HG02938 (cell line): ENCODE measurements around the gene ARMCX4.
"Not testable (repeated sequence)": the region's sequence is repeated elsewhere in the genome, so short reads cannot be mapped to it uniquely, and the experiment has no call there.

Source experiments
- ATAC-seq: cut with Tn5 transposase; IDR thresholded peaks from one replicate; pipeline ENCODE4 v1.9.1; 2021; ENCODE audit warnings: mild to moderate bottlenecking, moderate library complexity; ENCODE audit not compliant: unreplicated experiment

Gene ARMCX4

GRCh38 chrX:101485212-101485949, at the start of gene ARMCX4:
ARMCX4 (plus strand) TSS chrX:101485456; CDS start chrX:101488590, 3,134 bp downstream.
- ATAC-seq: peak; percentile 68

DNA sequence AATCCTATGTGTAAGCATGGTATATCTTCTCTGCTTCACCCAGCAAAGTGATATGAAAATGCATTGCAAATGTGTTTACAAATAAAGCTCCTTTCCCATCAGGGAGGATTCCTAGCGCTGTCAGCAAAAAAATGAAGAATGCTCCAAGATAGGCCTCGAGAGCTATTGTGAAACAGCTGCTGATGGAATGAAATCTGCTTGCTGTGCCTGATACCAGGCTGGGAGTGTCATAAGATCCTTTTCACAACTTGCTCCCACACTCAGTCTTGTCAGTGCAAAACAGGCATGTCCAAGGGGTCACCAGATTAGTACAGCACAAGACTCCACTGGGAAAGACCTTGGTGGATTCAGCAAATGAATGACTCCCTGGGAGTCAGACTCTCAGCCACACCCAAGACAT, 43.2 kb upstream of the ARMCX4 start:
- ATAC-seq: no peak

GRCh38 chrX:101449279-101449678, 36.0 kb upstream of the ARMCX4 start:
- no peak for ATAC-seq

DNA sequence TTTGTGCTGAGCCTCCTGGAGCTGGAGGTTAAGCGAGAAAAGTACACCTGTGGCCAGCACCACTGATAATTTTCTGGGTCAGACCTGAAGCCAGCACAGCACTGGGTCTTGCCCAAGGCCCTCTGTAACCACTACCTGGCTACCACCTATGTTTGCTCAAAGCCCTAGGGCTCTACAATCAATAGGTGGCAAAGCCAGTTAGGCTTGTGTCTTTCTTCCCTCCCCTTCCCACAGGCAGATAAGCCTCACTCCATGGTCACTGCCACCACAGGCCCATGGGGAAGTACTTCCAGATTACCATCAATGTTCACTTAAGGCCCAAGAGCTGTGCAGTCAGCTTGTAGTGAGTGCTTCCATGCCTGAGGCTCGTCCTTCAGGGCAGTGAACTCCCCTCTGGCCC, 35.2 kb upstream of the ARMCX4 start:
- ATAC-seq: no peak

- no peak for ATAC-seq
Measured at GRCh38 chrX:101450961-101451360, 34.3 kb upstream of the ARMCX4 start.

DNA sequence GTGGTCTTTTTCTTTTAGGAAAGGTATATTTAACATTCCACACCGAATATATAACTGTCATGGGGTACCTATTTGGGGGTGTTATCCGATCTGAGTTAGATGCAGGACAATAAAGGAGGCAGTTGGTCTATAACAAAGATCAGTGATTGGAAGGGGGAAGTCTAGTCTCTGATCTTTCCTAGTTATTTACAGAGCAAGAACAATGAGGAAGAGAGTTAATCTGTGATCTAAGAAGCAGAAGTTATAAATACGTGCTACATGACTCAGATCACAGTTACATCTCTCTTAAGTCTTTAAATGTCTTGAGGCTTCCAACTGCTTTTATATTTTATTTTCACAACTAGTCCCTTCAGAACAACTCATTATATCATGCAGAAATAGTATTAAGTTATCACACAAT, 33.2 kb upstream of the ARMCX4 start:
- no peak for ATAC-seq

DNA sequence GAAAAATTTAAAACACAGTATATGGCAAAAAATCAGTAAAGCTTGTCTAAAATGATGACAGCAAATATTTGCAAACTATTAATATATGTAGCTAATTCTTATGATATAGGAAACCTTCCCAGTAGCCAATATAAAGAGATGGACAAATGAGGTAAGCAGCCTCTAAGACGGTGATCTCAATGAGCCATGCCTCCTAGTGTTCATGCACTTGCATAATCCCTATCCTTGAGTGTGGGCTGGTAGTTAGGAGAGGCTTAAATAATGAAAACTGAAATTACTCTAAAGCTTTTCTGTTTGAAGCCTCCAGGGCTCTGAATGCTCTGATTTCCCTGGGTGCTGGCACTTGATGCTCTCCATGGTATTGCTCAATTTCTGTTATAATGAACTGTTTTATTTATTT, 24.6 kb upstream of the ARMCX4 start:
- ATAC-seq: no peak

GRCh38 chrX:101462892-101463291, 22.4 kb upstream of the ARMCX4 start:
- ATAC-seq: no peak

GRCh38 chrX:101478366-101478765, 6.9 kb upstream of the ARMCX4 start:
- no peak for ATAC-seq

GRCh38 chrX:101482296-101482695, 3.0 kb upstream of the ARMCX4 start:
- ATAC-seq: no peak

- ATAC-seq: no peak
Measured at GRCh38 chrX:101483705-101484104, 1.6 kb upstream of the ARMCX4 start.

DNA sequence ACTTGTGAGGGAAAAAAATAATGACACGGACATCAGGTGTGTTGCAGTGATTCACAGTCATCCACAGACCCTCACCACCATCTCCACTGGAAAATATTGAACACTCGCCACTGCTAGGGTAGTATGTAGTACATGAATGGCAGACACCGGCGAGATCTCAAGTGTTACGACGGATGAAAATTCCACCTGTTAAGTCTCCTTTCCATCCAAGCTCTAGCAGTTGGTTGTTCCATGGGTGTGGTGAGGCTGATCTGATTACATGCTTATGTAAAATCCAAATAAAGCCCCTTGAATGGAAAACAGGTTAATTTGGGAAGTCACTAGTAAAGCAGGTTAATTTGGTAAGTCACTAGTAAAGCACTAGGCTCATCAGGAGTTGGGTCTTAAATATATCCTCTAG, 1.1 kb upstream of the ARMCX4 start:
- ATAC-seq: no peak

DNA sequence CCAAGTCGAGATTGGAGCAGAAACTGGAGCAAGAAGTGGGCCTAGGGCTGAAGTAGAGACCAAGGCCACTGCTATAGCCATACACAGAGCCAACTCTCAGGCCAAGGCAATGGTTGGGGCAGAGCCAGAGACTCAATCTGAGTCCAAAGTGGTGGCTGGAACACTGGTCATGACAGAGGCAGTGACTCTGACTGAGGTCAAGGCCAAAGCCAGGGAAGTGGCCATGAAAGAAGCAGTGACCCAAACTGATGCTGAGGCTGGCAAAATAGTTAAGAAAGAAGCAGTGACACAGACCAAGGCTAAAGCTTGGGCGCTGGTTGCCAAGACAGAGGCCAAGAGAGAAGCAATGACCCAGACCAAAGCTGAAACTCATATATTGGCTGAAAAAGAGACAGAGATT, 3.5 kb downstream of the ARMCX4 start:
- ATAC-seq: no peak

GRCh38 chrX:101491943-101492342, 6.7 kb downstream of the ARMCX4 start:
- ATAC-seq: no peak

DNA sequence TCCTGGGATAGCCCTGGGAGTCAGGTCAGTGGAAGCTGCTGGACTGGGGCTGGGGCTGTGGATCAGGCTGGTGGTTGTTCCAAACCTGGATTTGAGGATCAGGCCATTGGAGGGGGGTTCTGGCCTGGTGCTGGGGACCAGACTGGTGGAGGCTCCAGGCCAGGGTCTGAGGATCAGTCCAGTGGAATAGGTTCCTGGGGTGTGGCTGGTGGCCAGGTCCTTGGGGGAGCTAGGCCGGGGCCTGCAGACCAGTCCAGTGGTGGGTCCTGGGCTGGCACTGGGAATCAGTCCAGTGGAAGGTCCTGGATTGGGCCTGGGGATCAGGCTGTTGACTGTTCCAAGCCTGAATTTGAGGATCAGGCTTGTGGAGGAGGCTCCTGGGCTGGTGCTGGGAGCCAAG, 8.0 kb downstream of the ARMCX4 start:
- ATAC-seq: no peak

- not testable (repeated sequence) for ATAC-seq
Measured at GRCh38 chrX:101502929-101503328, 17.7 kb downstream of the ARMCX4 start.

- no peak for ATAC-seq
Measured at GRCh38 chrX:101507372-101507771, 22.1 kb downstream of the ARMCX4 start.

GRCh38 chrX:101507986-101508385, 22.7 kb downstream of the ARMCX4 start:
- ATAC-seq: no peak

- no peak for ATAC-seq
Measured at GRCh38 chrX:101530944-101531343, 45.7 kb downstream of the ARMCX4 start.
